ENCODE results near the gene NKX2-3. TPM values are rescaled to one million over a fixed set of nuclear protein-coding genes. Genes with fewer than 3 reads are reported as not detected.

Gene NKX2-3
- total RNA-seq, 1 experiment from 2014 or later, result not detected

DNA sequence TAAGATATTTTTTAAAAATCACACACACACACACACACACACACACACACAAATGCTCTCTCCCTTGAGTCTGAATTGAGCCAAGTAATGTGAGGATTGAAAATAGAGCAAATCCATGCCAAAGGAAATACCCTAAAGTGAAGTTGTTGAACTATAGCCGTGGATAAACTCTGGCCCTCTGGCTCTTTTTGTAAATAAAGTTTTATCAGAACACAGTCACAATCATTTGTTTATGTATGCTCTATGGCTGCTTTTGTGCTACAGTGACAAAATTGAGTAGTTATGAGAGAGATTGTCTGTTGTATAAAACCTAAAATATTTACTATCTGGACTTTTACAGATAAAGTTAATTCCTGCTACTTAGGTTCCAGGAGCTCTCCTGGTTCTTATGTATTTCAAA is 39.1 kb downstream of the NKX2-3 start:
- no TSS peak for BruUV-seq (replicated peaks)
- CTCF ChIA-PET, result interaction anchor here (3.3 kb wide), 1 partner anchor 12 kb away, joined by 18 read pairs; no protein-coding TSS in a partner anchor

DNA sequence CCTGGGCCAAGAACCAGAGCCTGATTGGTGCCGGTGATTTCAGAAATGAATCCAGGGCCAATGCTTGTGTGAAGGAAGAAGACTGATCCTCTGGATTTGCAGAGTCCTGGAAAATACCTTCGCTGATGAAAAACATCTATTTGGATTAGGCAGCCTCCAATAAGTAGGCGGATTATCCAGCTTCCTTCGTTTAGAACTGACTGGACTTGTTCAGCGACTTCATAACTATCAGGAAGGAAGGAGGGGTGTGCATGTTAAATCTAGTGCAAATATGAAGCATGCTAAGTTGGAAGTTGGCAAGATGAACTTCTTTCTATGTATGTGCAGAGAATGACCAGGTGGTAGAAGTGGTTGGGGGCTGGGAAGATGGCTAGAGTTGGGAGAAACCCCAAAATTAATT is 41.0 kb downstream of the NKX2-3 start:
- Mint-ChIP-seq H3K27me3 (ENCODE audit: insufficient read depth, unreplicated experiment) (peaks cover 21% of the 10 kb centered on the region), H3K4me1 (ENCODE audit: insufficient read depth, unreplicated experiment) (no peaks in the 10 kb centered on the region), H3K36me3 (ENCODE audit: insufficient read depth, unreplicated experiment) (no peaks in the 10 kb centered on the region), H3K4me3 (ENCODE audit: unreplicated experiment) (no peak overlapping the region), H3K27ac (ENCODE audit: low read depth, unreplicated experiment) (no peak overlapping the region), H3K9me3 (ENCODE audit: unreplicated experiment) (no peaks in the 10 kb centered on the region)
- POLR2A ChIA-PET, result no interaction called here
- no TSS peak for BruUV-seq (replicated peaks)
- DNase-seq (ENCODE audit: unreplicated experiment), result no peak
- CTCF ChIA-PET, result interaction anchor here (0.6 to 3.3 kb wide), 2 partner anchors 14 to 20 kb away, joined by 3 to 18 read pairs; no protein-coding TSS in a partner anchor
- intact Hi-C loops (cut with micrococcal nuclease), result no loop called here
- TF ChIP-seq, protein P1, sequence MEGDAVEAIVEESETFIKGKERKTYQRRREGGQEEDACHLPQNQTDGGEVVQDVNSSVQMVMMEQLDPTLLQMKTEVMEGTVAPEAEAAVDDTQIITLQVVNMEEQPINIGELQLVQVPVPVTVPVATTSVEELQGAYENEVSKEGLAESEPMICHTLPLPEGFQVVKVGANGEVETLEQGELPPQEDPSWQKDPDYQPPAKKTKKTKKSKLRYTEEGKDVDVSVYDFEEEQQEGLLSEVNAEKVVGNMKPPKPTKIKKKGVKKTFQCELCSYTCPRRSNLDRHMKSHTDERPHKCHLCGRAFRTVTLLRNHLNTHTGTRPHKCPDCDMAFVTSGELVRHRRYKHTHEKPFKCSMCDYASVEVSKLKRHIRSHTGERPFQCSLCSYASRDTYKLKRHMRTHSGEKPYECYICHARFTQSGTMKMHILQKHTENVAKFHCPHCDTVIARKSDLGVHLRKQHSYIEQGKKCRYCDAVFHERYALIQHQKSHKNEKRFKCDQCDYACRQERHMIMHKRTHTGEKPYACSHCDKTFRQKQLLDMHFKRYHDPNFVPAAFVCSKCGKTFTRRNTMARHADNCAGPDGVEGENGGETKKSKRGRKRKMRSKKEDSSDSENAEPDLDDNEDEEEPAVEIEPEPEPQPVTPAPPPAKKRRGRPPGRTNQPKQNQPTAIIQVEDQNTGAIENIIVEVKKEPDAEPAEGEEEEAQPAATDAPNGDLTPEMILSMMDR (IDR thresholded peaks at IDR 0.05; ENCODE audit: unreplicated experiment), result no peak

More for the DNA sequence above, 39.1 kb downstream of the NKX2-3 start:
- Mint-ChIP-seq H3K27ac (ENCODE audit: low read depth, unreplicated experiment) (no peak overlapping the region), H3K4me3 (ENCODE audit: unreplicated experiment) (no peak overlapping the region), H3K36me3 (ENCODE audit: insufficient read depth, unreplicated experiment) (no peaks in the 10 kb centered on the region), H3K27me3 (ENCODE audit: insufficient read depth, unreplicated experiment) (peaks cover 15% of the 10 kb centered on the region), H3K9me3 (ENCODE audit: unreplicated experiment) (no peaks in the 10 kb centered on the region), H3K4me1 (ENCODE audit: insufficient read depth, unreplicated experiment) (no peaks in the 10 kb centered on the region)
- intact Hi-C loops (cut with micrococcal nuclease), result no loop called here
- POLR2A ChIA-PET, result no interaction called here
- TF ChIP-seq, protein P1 (IDR thresholded peaks at IDR 0.05; ENCODE audit: unreplicated experiment), result no peak
- DNase-seq (ENCODE audit: unreplicated experiment), result no peak

DNA sequence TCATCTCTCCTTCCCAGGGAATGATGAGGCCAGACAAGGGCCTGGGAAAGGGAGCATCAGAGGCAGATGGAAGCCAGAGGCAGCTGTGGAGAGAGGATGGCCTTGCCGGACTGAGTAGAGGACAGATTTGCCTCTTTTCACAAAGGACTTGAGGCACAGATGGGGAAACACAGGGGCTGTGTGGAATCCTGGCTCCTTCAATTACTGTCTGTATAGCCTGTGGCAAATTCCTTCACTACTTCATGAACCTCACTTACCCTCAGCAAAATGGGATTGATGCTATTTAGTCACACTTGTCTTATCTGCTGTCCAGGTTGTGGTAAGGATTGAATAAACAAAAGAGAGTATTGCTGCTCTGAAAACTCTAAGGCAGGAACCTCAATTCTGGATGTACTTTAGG is 47.2 kb downstream of the NKX2-3 start:
- H3K4me3 Mint-ChIP-seq (ENCODE audit: unreplicated experiment), result no peak overlapping the region
- ChIA-PET CTCF (interaction anchor here (0.8 to 2.3 kb wide), 2 partner anchors 33 to 144 kb away, joined by 4 to 7 read pairs; no protein-coding TSS in a partner anchor), POLR2A (no interaction called here)
- DNase-seq (ENCODE audit: unreplicated experiment), result no peak
- BruUV-seq (replicated peaks), result no TSS peak
- no peaks in the 10 kb centered on the region for H3K4me1 Mint-ChIP-seq (ENCODE audit: insufficient read depth, unreplicated experiment)
- peaks cover 26% of the 10 kb centered on the region for H3K27me3 Mint-ChIP-seq (ENCODE audit: insufficient read depth, unreplicated experiment)
- H3K9me3 Mint-ChIP-seq (ENCODE audit: unreplicated experiment), result no peaks in the 10 kb centered on the region
- TF ChIP-seq, protein P1 (IDR thresholded peaks at IDR 0.05; ENCODE audit: unreplicated experiment), result no peak
- intact Hi-C loops (cut with micrococcal nuclease), result no loop called here
- H3K36me3 Mint-ChIP-seq (ENCODE audit: insufficient read depth, unreplicated experiment), result no peaks in the 10 kb centered on the region
- H3K27ac Mint-ChIP-seq (ENCODE audit: low read depth, unreplicated experiment), result no peak overlapping the region

DNA sequence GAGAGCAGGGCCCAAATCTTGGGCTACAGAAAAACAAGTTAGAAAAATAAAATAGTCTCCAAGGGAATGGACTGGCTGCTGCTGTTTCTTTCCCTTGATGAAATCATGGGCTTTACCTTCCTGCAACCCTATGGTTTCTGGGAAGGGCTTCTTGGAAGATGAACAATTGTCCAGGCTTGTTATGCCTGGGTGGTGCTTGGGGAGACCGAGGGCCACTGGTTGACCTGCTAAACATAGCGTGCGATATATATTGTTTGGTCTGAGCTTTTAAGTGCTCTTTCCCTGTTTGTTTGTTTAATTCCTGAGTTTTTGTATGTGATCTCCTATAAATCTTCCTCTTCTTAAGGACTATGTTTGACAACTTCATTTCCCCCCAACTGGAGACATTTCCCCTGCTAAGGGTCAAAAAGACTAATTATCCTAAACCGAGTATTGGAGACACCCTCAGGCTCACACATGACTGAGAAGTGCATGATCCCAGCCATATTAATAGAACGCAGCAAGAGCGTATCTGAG is 49.6 kb downstream of the NKX2-3 start:
- no peak for DNase-seq (ENCODE audit: unreplicated experiment)
- intact Hi-C loops (cut with micrococcal nuclease), result no loop called here
- ChIA-PET POLR2A (no interaction called here), CTCF (interaction anchor here (0.7 to 1.6 kb wide), 2 partner anchors 21 to 29 kb away, joined by 3 to 5 read pairs; no protein-coding TSS in a partner anchor)
- Mint-ChIP-seq H3K27me3 (ENCODE audit: insufficient read depth, unreplicated experiment) (peaks cover 44% of the 10 kb centered on the region), H3K4me3 (ENCODE audit: unreplicated experiment) (no peak overlapping the region), H3K4me1 (ENCODE audit: insufficient read depth, unreplicated experiment) (no peaks in the 10 kb centered on the region), H3K9me3 (ENCODE audit: unreplicated experiment) (no peaks in the 10 kb centered on the region), H3K27ac (ENCODE audit: low read depth, unreplicated experiment) (no peak overlapping the region), H3K36me3 (ENCODE audit: insufficient read depth, unreplicated experiment) (no peaks in the 10 kb centered on the region)
- BruUV-seq (replicated peaks), result no TSS peak
- TF ChIP-seq, protein P1 (IDR thresholded peaks at IDR 0.05; ENCODE audit: unreplicated experiment), result no peak

Data from MCF 10A (cell line).